GM12872 (cell line): ENCODE results near the gene SHMT2.

Source experiments
- TF ChIP-seq, protein P1 (sequence below): IDR thresholded peaks from 3 replicates; pipeline ENCODE4 v1.5.1; 2011; ENCODE audit warnings: low read depth, mild to moderate bottlenecking, low read length, moderate library complexity; ENCODE audit not compliant: insufficient read depth

The SHMT2 gene

DNA sequence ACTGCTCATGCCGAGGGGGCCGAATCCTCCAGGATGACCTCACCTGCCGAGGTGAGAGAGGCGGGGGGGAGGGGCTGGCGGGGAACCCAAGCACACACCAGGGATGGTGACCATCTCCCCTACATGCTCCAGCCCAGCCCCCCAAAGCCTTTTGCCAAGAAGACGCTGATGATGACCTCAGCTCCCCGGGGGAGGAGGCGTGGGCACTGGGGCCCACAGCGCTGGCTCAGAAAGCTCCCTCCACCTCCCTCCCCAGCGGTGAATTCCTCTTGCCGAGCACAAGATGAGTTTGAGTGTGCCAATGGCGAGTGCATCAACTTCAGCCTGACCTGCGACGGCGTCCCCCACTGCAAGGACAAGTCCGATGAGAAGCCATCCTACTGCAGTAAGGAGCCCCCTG is 36.6 kb upstream of the SHMT2 start:
- TF ChIP-seq, protein P1, sequence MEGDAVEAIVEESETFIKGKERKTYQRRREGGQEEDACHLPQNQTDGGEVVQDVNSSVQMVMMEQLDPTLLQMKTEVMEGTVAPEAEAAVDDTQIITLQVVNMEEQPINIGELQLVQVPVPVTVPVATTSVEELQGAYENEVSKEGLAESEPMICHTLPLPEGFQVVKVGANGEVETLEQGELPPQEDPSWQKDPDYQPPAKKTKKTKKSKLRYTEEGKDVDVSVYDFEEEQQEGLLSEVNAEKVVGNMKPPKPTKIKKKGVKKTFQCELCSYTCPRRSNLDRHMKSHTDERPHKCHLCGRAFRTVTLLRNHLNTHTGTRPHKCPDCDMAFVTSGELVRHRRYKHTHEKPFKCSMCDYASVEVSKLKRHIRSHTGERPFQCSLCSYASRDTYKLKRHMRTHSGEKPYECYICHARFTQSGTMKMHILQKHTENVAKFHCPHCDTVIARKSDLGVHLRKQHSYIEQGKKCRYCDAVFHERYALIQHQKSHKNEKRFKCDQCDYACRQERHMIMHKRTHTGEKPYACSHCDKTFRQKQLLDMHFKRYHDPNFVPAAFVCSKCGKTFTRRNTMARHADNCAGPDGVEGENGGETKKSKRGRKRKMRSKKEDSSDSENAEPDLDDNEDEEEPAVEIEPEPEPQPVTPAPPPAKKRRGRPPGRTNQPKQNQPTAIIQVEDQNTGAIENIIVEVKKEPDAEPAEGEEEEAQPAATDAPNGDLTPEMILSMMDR = no peak

GRCh38 chr12:57193706-57194245 is 35.7 kb upstream of the SHMT2 start:
- TF ChIP-seq, protein P1 = no peak

DNA sequence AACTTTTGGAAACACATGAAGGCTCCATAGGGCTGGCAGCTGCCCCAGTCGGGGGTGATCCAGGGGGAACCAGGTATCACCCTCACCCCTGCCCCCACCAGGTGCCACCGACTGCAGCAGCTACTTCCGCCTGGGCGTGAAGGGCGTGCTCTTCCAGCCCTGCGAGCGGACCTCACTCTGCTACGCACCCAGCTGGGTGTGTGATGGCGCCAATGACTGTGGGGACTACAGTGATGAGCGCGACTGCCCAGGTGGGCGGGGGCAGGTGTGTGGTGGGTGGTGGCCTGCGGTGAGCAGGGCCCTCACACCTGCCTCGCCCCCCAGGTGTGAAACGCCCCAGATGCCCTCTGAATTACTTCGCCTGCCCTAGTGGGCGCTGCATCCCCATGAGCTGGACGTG is 35.3 kb upstream of the SHMT2 start:
- TF ChIP-seq, protein P1 = no peak

GRCh38 chr12:57195186-57195585 is 34.3 kb upstream of the SHMT2 start:
- TF ChIP-seq, protein P1 = no peak

DNA sequence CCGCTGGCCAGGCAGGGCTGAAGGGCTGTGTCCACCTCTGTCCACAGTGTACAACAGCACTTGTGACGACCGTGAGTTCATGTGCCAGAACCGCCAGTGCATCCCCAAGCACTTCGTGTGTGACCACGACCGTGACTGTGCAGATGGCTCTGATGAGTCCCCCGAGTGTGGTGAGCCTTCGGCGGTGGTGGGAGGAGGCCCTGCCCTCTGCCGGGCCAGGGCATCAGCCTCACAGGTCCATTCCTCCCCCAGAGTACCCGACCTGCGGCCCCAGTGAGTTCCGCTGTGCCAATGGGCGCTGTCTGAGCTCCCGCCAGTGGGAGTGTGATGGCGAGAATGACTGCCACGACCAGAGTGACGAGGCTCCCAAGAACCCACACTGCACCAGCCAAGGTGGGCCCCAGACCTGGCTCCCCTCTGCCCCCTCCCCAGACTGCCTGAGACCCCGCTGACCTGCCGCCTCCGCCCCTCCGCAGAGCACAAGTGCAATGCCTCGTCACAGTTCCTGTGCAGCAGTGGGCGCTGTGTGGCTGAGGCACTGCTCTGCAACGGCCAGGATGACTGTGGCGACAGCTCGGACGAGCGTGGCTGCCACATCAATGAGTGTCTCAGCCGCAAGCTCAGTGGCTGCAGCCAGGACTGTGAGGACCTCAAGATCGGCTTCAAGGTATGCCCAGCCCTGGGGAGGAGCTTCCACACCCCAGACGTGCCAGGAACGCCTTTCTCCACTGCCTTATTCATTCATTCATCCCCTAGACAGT is 33.7 kb upstream of the SHMT2 start:
- TF ChIP-seq, protein P1 = no peak

DNA sequence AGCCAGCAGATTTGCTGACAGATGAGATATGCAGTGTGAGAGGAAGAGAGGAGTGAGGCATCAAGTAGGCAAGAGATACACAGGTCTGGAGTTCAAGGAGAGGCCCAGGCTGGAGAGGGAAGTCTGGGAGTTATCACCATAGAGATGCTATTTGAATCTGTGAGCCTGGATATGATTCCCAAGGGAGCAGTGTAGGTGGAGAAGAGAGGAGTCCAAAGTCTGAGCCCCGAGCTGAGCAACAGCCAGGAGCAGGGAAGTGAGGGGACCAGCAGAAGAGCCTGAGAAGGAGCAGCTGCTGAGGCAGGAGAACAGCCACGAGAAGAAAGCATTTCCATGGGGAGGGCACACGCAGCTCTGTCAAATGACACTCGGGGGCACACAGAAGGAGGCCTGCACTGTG is 33.1 kb upstream of the SHMT2 start:
- TF ChIP-seq, protein P1 = no peak

- TF ChIP-seq, protein P1 = no peak
Measured at GRCh38 chr12:57196956-57197355, 32.6 kb upstream of the SHMT2 start.
